ENCODE measurements around the gene FSD2. TPM values are rescaled to one million over a fixed set of nuclear protein-coding genes. Genes with fewer than 3 reads are reported as not detected.

Gene FSD2
- total and polyA plus RNA-seq, 9 of the 15 experiments (the other 6 are each of a cell fraction or from before 2014, with no cell fraction given) = 0.01 to 0.06 TPM; not detected in 7

DNA sequence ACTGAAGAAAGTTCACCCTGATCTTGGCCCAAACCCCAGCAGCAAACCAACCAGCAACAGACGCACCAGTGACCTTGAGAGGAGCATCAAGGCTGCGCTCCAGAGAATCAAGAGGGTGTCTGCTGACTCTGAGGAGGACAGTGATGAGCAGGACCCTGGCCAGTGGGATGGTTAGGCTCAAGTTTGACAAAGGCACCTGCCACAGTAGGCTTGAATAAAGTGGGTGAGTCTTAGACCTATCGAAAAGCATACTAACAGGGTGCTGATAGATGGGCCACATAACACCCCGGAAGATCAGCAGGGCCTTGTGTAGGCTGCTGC, 27.5 kb upstream of the FSD2 start:
- peaks cover 71% of the 10 kb centered on the region for H3K36me3 ChIP-seq (ENCODE audit: control insufficient read depth, insufficient read depth, low read length)
- no peaks in the 10 kb centered on the region for H3K9me1 ChIP-seq (ENCODE audit: control insufficient read depth, insufficient read depth, low read length)
- ChIA-PET POLR2A (no interaction called here), CTCF (ENCODE audit: low intra/inter-chr PET ratio) (no interaction called here)
- no peak overlapping the region for H3K27ac ChIP-seq (ENCODE audit: extremely low read depth, low read depth, low read length)
- in situ Hi-C loops (cut with MboI) (no loop called here), intact Hi-C loops (cut with micrococcal nuclease) (no loop called here)
- WGBS (ENCODE audit: insufficient coverage, low coverage, missing lambda C conversion rate) = 91% methylated on average over 4 of the region's 4 CpGs
- ATAC-seq (no peak), FAIRE-seq (no peak), DNase-seq (ENCODE audit: extremely low read depth in 1 of 4, low spot score in 3 of 4) (no peak)
- H3K79me2 ChIP-seq (ENCODE audit: control insufficient read depth, insufficient read depth, low read length) = no peaks in the 10 kb centered on the region
- no peak overlapping the region for H3K9ac ChIP-seq (ENCODE audit: insufficient read depth in 1 of 2, low read depth in 2 of 2, low read length in 2 of 2)
- H2AFZ ChIP-seq (ENCODE audit: low read depth, low read length) = no peak overlapping the region
- H3K4me1 ChIP-seq (replicated peaks in 1 of 2; ENCODE audit: control insufficient read depth in 2 of 2, insufficient read depth in 2 of 2, low read length in 2 of 2) = no peaks in the 10 kb centered on the region
- H3K4me2 ChIP-seq (ENCODE audit: insufficient read depth, low read length) = no peak overlapping the region
- H3K4me3 ChIP-seq = no peak overlapping the region
- no peaks in the 10 kb centered on the region for H3K27me3 ChIP-seq (ENCODE audit: control insufficient read depth in 2 of 2, insufficient read depth in 2 of 2, low read length in 2 of 2)
- H4K20me1 ChIP-seq (replicated peaks; ENCODE audit: control insufficient read depth, insufficient read depth, low read length) = no peaks in the 10 kb centered on the region
- H3K9me3 ChIP-seq (replicated peaks; ENCODE audit: control insufficient read depth, insufficient read depth, low read depth, low read length) = no peaks in the 10 kb centered on the region
- no TSS peak for BruUV-seq (replicated peaks)
- TF ChIP-seq NUFIP1 (IDR thresholded peaks at IDR 0.05; ENCODE audit: partially characterized antibody) (no peak), MTA1 (IDR thresholded peaks at IDR 0.05; ENCODE audit: borderline replicate concordance) (no peak), NFRKB (IDR thresholded peaks at IDR 0.05; ENCODE audit: low read depth) (no peak), PTBP1 (IDR thresholded peaks at IDR 0.05; ENCODE audit: low read depth, low read length) (no peak), NCOA1 (IDR thresholded peaks at IDR 0.05; ENCODE audit: low read depth) (no peak), ZNF133 (CRISPR knock-in tag; IDR thresholded peaks at IDR 0.05) (no peak), EZH2 (IDR thresholded peaks at IDR 0.05; ENCODE audit: borderline replicate concordance, low read depth, low read length) (no peak), YBX1 (IDR thresholded peaks at IDR 0.05) (no peak), RBFOX2 (IDR thresholded peaks at IDR 0.05; ENCODE audit: low read depth, low read length) (no peak), ZNF551 (CRISPR knock-in tag; IDR thresholded peaks at IDR 0.05) (no peak), STAG1 (CRISPR knock-in tag; IDR thresholded peaks at IDR 0.05; ENCODE audit: borderline replicate concordance) (no peak), FOXM1 (IDR thresholded peaks at IDR 0.05; ENCODE audit: low read depth) (no peak), FOXM1 (CRISPR knock-in tag; IDR thresholded peaks at IDR 0.05; ENCODE audit: low read depth) (no peak), DIDO1 (tag; IDR thresholded peaks at IDR 0.05; ENCODE audit: low read depth) (no peak), WHSC1 (IDR thresholded peaks at IDR 0.05; ENCODE audit: low read length) (no peak)
- TF ChIP-seq, protein P1, sequence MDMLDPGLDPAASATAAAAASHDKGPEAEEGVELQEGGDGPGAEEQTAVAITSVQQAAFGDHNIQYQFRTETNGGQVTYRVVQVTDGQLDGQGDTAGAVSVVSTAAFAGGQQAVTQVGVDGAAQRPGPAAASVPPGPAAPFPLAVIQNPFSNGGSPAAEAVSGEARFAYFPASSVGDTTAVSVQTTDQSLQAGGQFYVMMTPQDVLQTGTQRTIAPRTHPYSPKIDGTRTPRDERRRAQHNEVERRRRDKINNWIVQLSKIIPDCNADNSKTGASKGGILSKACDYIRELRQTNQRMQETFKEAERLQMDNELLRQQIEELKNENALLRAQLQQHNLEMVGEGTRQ (CRISPR knock-in tag; IDR thresholded peaks at IDR 0.05) = no peak
- TF ChIP-seq, protein P2, sequence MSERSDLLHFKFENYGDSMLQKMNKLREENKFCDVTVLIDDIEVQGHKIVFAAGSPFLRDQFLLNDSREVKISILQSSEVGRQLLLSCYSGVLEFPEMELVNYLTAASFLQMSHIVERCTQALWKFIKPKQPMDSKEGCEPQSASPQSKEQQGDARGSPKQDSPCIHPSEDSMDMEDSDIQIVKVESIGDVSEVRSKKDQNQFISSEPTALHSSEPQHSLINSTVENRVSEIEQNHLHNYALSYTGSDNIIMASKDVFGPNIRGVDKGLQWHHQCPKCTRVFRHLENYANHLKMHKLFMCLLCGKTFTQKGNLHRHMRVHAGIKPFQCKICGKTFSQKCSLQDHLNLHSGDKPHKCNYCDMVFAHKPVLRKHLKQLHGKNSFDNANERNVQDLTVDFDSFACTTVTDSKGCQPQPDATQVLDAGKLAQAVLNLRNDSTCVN (CRISPR knock-in tag; IDR thresholded peaks at IDR 0.05) = no peak
- TF ChIP-seq, protein P3, sequence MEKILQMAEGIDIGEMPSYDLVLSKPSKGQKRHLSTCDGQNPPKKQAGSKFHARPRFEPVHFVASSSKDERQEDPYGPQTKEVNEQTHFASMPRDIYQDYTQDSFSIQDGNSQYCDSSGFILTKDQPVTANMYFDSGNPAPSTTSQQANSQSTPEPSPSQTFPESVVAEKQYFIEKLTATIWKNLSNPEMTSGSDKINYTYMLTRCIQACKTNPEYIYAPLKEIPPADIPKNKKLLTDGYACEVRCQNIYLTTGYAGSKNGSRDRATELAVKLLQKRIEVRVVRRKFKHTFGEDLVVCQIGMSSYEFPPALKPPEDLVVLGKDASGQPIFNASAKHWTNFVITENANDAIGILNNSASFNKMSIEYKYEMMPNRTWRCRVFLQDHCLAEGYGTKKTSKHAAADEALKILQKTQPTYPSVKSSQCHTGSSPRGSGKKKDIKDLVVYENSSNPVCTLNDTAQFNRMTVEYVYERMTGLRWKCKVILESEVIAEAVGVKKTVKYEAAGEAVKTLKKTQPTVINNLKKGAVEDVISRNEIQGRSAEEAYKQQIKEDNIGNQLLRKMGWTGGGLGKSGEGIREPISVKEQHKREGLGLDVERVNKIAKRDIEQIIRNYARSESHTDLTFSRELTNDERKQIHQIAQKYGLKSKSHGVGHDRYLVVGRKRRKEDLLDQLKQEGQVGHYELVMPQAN (IDR thresholded peaks at IDR 0.05; ENCODE audit: borderline replicate concordance) = no peak
- TF ChIP-seq, protein P4, sequence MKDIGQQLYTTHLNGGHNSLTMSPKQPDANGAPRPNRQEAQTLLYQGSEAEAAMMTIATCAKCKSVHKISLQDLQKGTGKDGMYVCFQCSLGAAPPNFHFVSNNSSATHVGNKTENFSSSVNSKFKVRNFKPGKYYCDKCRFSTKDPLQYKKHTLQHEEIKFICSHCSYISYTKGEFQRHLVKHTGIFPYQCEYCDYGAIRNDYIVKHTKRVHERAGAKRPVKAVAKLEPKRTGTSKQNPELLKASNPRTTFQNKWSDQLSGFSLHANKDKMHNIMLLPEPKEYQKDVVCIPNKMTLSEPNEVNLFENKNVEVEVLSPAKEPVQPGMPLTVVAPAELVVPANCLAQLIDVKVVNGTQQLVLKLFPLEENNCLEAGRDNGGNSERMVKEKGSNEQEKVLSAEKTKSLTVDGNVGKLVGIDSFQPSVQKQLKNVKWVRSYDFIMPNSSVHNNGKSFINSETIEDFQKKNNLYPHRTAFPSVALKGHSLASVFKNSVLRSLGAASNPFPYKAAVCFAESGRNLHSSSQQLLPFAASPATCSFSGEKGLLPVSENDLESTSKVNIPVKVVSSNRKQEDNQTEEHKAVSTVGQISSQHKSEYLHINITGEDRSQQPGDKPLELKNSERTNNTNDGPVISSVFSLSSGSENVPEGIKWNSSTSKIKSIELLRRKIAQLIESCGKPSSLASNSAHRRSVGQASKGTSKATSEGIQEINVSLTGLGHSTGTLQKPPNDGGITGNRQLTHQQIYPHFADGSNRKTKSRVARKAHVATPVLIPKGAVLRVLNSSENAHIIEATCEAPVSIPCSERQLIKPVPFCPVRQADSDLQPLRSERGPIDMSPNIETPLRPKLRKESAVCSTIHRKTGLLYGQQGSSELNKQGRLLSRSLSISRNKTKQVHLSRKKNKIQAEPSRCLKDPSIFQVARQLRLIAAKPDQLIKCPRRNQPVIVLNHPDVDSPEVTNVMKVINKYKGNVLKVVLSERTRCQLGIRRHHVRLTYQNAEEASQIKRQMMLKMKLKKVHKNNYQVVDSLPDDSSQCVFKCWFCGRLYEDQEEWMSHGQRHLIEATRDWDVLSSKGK (CRISPR knock-in tag; IDR thresholded peaks at IDR 0.05) = no peak
